HepG2 (cell line): ENCODE results near the gene MYO10. TPM values are rescaled to one million over a fixed set of nuclear protein-coding genes. Genes with fewer than 3 reads are reported as not detected.

Source experiments
- ATAC-seq: fragments of 200-7000 bp; cut with Tn5 transposase; 3 replicates; pipeline ENCODE4 v1.9.1; 2020; ENCODE audit warnings: mild to moderate bottlenecking, moderate library complexity
- BruUV-seq: library from RNA; stranded (reverse); fragments of 400-500 nt; replicated peaks from 2 replicates; lab custom pipeline; 2021; lab: Mats Ljungman, UMichigan
- CTCF ChIA-PET: fragments of 300-600 bp; formaldehyde crosslinking; extraction: SDS; loops from one replicate; lab custom pipeline; 2021; ENCODE audit warnings: low total read pairs, inconsistent platforms, low intra/inter-chr PET ratio; lab: Yijun Ruan, JAX
- POLR2A ChIA-PET: fragments of 350-600 bp; sonication (Branson Sonifier 250); formaldehyde crosslinking; loops from one replicate; lab custom pipeline; 2020; ENCODE audit warnings: antibody characterized with exemption, inconsistent platforms; lab: Yijun Ruan, JAX
- DNase-seq: peaks from one replicate; pipeline ENCODE4 v3.0.0-alpha.2; 2015; ENCODE audit warnings: low spot score
- FAIRE-seq: peaks from 3 replicates; lab custom pipeline; 2011; peaks lifted over from hg19 to GRCh38; lab: Jason Lieb, UNC
- H2AFZ ChIP-seq: one replicate; pipeline ENCODE4 v1.6.1; 2011; ENCODE audit warnings: low read length, inconsistent platforms
- H3K27ac ChIP-seq: fragments of 300-600 bp; 3 replicates; pipeline ENCODE4 v1.8.0; 2011; ENCODE audit warnings: mixed run types, mild to moderate bottlenecking, mixed read lengths, low read length, inconsistent platforms; ENCODE audit not compliant: insufficient read depth; ENCODE audit errors: extremely low read length
- H3K27me3 ChIP-seq, 2 experiments: fragments of 200-600 bp in 1 of 2; 2 replicates in 1 of 2; 3 replicates in 1 of 2; pipeline versions ENCODE4 v1.6.0 to v1.8.0; 2011; ENCODE audit warnings: low read length in 2 of 2, mild to moderate bottlenecking in 2 of 2, moderate library complexity in 2 of 2, inconsistent platforms in 1 of 2; ENCODE audit not compliant: insufficient read depth in 2 of 2, control insufficient read depth in 1 of 2
- H3K36me3 ChIP-seq, 2 experiments: fragments of 200-600 bp in 1 of 2; replicated peaks in 1 of 2; 2 replicates in 1 of 2; 3 replicates in 1 of 2; pipeline versions ENCODE4 v1.5.1 to v1.8.0; 2011; ENCODE audit warnings: low read length in 2 of 2, inconsistent platforms in 1 of 2; ENCODE audit not compliant: insufficient read depth in 2 of 2, control insufficient read depth in 1 of 2
- H3K4me1 ChIP-seq: 2 replicates; pipeline ENCODE4 v1.5.1; 2012; ENCODE audit warnings: low read length, inconsistent platforms; ENCODE audit not compliant: insufficient read depth
- H3K4me2 ChIP-seq: 2 replicates; pipeline ENCODE4 v1.6.0; 2011; ENCODE audit warnings: low read depth, low read length, inconsistent platforms
- H3K4me3 ChIP-seq, 3 experiments: fragments of 200-600 bp in 1 of 3; sonication (generic), shearing (Covaris generic) in 1 of 3; replicated peaks in 1 of 3; 2 replicates each; pipeline ENCODE4 v1.5.1; 2011 to 2016; ENCODE audit warnings: low read length in 3 of 3, inconsistent platforms in 2 of 3, low read depth in 2 of 3, mild to moderate bottlenecking in 2 of 3, control low read depth in 1 of 3, mixed read lengths in 1 of 3; ENCODE audit not compliant: insufficient read depth in 1 of 3
- H3K79me2 ChIP-seq: one replicate; pipeline ENCODE4 v1.6.1; 2011; ENCODE audit warnings: low read length, inconsistent platforms; ENCODE audit not compliant: insufficient read depth
- H3K9ac ChIP-seq: 2 replicates; pipeline ENCODE4 v1.6.0; 2011; ENCODE audit warnings: mild to moderate bottlenecking, low read depth, low read length, inconsistent platforms; ENCODE audit not compliant: insufficient read depth
- H3K9me3 ChIP-seq: 2 replicates; pipeline ENCODE4 v1.5.1; 2012; ENCODE audit warnings: mild to moderate bottlenecking, low read length
- H4K20me1 ChIP-seq: 2 replicates; pipeline ENCODE4 v1.6.0; 2011; ENCODE audit warnings: inconsistent platforms, mild to moderate bottlenecking, low read length, moderate library complexity; ENCODE audit not compliant: insufficient read depth
- BATF2 ChIP-seq: sonication (generic); formaldehyde crosslinking; IDR thresholded peaks from 2 replicates; pipeline ENCODE4 v1.8.0; 2022; ENCODE audit warnings: mild to moderate bottlenecking, missing genetic modification reagents, moderate library complexity
- FLYWCH1 ChIP-seq: sonication (generic); formaldehyde crosslinking; IDR thresholded peaks from 2 replicates; pipeline ENCODE4 v1.8.1; 2023; ENCODE audit warnings: mild to moderate bottlenecking, missing genetic modification reagents
- MIER2 ChIP-seq: IDR thresholded peaks from 2 replicates; pipeline ENCODE4 v1.6.1; 2016; ENCODE audit warnings: missing biosample characterization, missing genetic modification reagents
- NCOA1 ChIP-seq: sonication (generic); formaldehyde crosslinking; IDR thresholded peaks from 2 replicates; pipeline ENCODE4 v1.9.0; 2021; ENCODE audit warnings: missing genetic modification reagents
- PPARG ChIP-seq: conservative IDR thresholded peaks from 2 replicates; pipeline ENCODE4 v1.6.1; 2016; ENCODE audit warnings: missing biosample characterization, missing genetic modification reagents
- SIX1 ChIP-seq: sonication (generic); formaldehyde crosslinking; IDR thresholded peaks from 2 replicates; pipeline ENCODE4 v1.4.0; 2020; ENCODE audit warnings: missing genetic modification reagents, borderline replicate concordance
- SMAD3 ChIP-seq: sonication (generic); formaldehyde crosslinking; IDR thresholded peaks from 2 replicates; pipeline ENCODE4 v1.4.0; 2020; ENCODE audit warnings: missing genetic modification reagents
- ZKSCAN1 ChIP-seq: fragments of 150-350 bp; IDR thresholded peaks from 2 replicates; pipeline ENCODE4 v1.6.1; 2014; ENCODE audit warnings: low read length
- ZNF292 ChIP-seq: sonication (generic); formaldehyde crosslinking; IDR thresholded peaks from 2 replicates; pipeline ENCODE4 v1.8.1; 2022; ENCODE audit warnings: mild to moderate bottlenecking, low read depth, missing genetic modification reagents, borderline replicate concordance
- ZNF816 ChIP-seq: sonication (generic); formaldehyde crosslinking; IDR thresholded peaks from 2 replicates; pipeline ENCODE4 v1.8.0; 2022; ENCODE audit warnings: missing genetic modification reagents, mild to moderate bottlenecking, borderline replicate concordance
- WGBS: methylation state at CpG from one replicate; pipeline ENCODE4 v1.1.6; 2017; ENCODE audit warnings: low lambda C conversion rate; 5-methylcytosine and 5-hydroxymethylcytosine counted together
- in situ Hi-C: cut with HindIII; loops from 2 replicates; pipeline ENCODE4 v1.10.0; 2017; ENCODE audit warnings: low pct_unique_long_range_greater_than_20kb; ENCODE audit not compliant: extremely low pct_ligation_motif_present
- intact Hi-C: fragments of 100-400 bp; cut with micrococcal nuclease; formaldehyde crosslinking; loops from one replicate; pipeline ENCODE4 v1.10.0; 2022; ENCODE audit not compliant: unreplicated experiment
- polyA plus RNA-seq, 8 experiments: library from polyadenylated mRNA; depleted of rRNA in 3 of 8; stranded (reverse) in 7 of 8; unstranded in 1 of 8; fragments of >200 nt; fragmentation: Illumina TruSeq in 4 of 8; extraction: Trizol in 4 of 8; gene quantifications; 2 replicates each; pipeline versions ENCODE4 v1.2.1 to v1.2.3, GENCODE V29; 2011 to 2016; ENCODE audit warnings: low read depth in 4 of 8, missing spikeins in 1 of 8, mixed read lengths in 1 of 8; ENCODE audit not compliant: insufficient read depth in 1 of 8
- total RNA-seq, 5 experiments: library from RNA; depleted of rRNA; stranded (reverse); fragments of >200 nt; fragmentation: Illumina TruSeq; extraction: Trizol; gene quantifications; 2 replicates each; pipeline ENCODE4 v1.2.3, GENCODE V29; 2016; ENCODE audit warnings: low read depth in 1 of 5
- TF ChIP-seq, protein P1 (sequence below): sonication (generic); formaldehyde crosslinking; conservative IDR thresholded peaks from 2 replicates; pipeline ENCODE4 v1.8.0; 2022; ENCODE audit warnings: low read depth, missing genetic modification reagents
- TF ChIP-seq, protein P2 (sequence below), 2 experiments: IDR thresholded peaks; 2 replicates each; pipeline ENCODE4 v1.6.1; 2011 to 2012; ENCODE audit warnings: low read length in 2 of 2, borderline replicate concordance in 1 of 2, low read depth in 1 of 2, mild to moderate bottlenecking in 1 of 2, moderate library complexity in 1 of 2
- TF ChIP-seq, protein P3 (sequence below): sonication (generic); formaldehyde crosslinking; IDR thresholded peaks from 2 replicates; pipeline ENCODE4 v1.4.0; 2020; ENCODE audit warnings: missing genetic modification reagents

MYO10 gene
- total and polyA plus RNA-seq, 2 of the 13 experiments (the other 11 are each of a cell fraction or from before 2014, with no cell fraction given): 4.5 to 14.0 TPM

DNA sequence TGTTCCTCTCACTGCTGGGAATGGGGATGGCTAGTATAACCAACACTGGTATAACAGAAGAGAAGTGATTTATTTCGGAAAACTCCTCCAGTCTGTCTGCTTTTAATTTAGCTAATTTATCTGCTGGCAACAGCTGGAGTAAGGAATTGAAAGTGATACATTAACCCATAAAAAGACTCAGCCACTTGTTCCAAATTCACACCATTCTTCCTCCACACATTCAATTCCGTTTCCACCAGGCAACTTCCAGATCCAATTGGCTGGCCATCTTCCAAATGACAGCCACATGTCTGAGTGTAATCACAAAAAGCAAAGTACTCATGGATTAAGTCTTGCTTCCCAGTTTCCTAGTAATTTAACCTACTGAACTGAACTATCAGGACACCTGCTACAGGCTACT lies 242.2 kb downstream of the MYO10 start:
- intact Hi-C loops: no loop called here
- H3K4me1 ChIP-seq: no peaks in the 10 kb centered on the region
- no peak for DNase-seq
- no peaks in the 10 kb centered on the region for H3K9me3 ChIP-seq
- no peak overlapping the region for H3K27ac ChIP-seq
- in situ Hi-C loops: no loop called here
- no peak overlapping the region for H3K4me3 ChIP-seq
- ChIA-PET CTCF (no interaction called here), POLR2A (no interaction called here)
- peaks cover 12 to 52% of the 10 kb centered on the region in 2 experiments for H3K36me3 ChIP-seq
- FAIRE-seq: no peak
- no peak overlapping the region for H2AFZ ChIP-seq
- H3K79me2 ChIP-seq: no peaks in the 10 kb centered on the region
- no TSS peak for BruUV-seq
- no peaks in the 10 kb centered on the region for H3K27me3 ChIP-seq
- 0 out of 2 replicates have a peak, but pooled peaks cover 5% of the 10 kb centered on the region for H4K20me1 ChIP-seq
- no peak overlapping the region for H3K9ac ChIP-seq
- no peak for ATAC-seq
- WGBS: 98% methylated on average over 2 of the region's 2 CpGs
- no peak overlapping the region for H3K4me2 ChIP-seq
- TF ChIP-seq PPARG (no peak), SIX1 (no peak), MIER2 (no peak), NCOA1 (no peak), ZKSCAN1 (no peak), ZNF816 (CRISPR knock-in tag) (no peak), FLYWCH1 (no peak), BATF2 (no peak), ZNF292 (no peak), SMAD3 (CRISPR knock-in tag) (no peak)
- TF ChIP-seq, protein P1, sequence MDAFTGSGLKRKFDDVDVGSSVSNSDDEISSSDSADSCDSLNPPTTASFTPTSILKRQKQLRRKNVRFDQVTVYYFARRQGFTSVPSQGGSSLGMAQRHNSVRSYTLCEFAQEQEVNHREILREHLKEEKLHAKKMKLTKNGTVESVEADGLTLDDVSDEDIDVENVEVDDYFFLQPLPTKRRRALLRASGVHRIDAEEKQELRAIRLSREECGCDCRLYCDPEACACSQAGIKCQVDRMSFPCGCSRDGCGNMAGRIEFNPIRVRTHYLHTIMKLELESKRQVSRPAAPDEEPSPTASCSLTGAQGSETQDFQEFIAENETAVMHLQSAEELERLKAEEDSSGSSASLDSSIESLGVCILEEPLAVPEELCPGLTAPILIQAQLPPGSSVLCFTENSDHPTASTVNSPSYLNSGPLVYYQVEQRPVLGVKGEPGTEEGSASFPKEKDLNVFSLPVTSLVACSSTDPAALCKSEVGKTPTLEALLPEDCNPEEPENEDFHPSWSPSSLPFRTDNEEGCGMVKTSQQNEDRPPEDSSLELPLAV (CRISPR knock-in tag): no peak
- TF ChIP-seq, protein P2, sequence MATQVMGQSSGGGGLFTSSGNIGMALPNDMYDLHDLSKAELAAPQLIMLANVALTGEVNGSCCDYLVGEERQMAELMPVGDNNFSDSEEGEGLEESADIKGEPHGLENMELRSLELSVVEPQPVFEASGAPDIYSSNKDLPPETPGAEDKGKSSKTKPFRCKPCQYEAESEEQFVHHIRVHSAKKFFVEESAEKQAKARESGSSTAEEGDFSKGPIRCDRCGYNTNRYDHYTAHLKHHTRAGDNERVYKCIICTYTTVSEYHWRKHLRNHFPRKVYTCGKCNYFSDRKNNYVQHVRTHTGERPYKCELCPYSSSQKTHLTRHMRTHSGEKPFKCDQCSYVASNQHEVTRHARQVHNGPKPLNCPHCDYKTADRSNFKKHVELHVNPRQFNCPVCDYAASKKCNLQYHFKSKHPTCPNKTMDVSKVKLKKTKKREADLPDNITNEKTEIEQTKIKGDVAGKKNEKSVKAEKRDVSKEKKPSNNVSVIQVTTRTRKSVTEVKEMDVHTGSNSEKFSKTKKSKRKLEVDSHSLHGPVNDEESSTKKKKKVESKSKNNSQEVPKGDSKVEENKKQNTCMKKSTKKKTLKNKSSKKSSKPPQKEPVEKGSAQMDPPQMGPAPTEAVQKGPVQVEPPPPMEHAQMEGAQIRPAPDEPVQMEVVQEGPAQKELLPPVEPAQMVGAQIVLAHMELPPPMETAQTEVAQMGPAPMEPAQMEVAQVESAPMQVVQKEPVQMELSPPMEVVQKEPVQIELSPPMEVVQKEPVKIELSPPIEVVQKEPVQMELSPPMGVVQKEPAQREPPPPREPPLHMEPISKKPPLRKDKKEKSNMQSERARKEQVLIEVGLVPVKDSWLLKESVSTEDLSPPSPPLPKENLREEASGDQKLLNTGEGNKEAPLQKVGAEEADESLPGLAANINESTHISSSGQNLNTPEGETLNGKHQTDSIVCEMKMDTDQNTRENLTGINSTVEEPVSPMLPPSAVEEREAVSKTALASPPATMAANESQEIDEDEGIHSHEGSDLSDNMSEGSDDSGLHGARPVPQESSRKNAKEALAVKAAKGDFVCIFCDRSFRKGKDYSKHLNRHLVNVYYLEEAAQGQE (IDR thresholded peaks at IDR 0.05; ENCODE audit: borderline replicate concordance in 1 of 2, low read depth in 1 of 2, low read length in 2 of 2): no peak
- TF ChIP-seq, protein P3, sequence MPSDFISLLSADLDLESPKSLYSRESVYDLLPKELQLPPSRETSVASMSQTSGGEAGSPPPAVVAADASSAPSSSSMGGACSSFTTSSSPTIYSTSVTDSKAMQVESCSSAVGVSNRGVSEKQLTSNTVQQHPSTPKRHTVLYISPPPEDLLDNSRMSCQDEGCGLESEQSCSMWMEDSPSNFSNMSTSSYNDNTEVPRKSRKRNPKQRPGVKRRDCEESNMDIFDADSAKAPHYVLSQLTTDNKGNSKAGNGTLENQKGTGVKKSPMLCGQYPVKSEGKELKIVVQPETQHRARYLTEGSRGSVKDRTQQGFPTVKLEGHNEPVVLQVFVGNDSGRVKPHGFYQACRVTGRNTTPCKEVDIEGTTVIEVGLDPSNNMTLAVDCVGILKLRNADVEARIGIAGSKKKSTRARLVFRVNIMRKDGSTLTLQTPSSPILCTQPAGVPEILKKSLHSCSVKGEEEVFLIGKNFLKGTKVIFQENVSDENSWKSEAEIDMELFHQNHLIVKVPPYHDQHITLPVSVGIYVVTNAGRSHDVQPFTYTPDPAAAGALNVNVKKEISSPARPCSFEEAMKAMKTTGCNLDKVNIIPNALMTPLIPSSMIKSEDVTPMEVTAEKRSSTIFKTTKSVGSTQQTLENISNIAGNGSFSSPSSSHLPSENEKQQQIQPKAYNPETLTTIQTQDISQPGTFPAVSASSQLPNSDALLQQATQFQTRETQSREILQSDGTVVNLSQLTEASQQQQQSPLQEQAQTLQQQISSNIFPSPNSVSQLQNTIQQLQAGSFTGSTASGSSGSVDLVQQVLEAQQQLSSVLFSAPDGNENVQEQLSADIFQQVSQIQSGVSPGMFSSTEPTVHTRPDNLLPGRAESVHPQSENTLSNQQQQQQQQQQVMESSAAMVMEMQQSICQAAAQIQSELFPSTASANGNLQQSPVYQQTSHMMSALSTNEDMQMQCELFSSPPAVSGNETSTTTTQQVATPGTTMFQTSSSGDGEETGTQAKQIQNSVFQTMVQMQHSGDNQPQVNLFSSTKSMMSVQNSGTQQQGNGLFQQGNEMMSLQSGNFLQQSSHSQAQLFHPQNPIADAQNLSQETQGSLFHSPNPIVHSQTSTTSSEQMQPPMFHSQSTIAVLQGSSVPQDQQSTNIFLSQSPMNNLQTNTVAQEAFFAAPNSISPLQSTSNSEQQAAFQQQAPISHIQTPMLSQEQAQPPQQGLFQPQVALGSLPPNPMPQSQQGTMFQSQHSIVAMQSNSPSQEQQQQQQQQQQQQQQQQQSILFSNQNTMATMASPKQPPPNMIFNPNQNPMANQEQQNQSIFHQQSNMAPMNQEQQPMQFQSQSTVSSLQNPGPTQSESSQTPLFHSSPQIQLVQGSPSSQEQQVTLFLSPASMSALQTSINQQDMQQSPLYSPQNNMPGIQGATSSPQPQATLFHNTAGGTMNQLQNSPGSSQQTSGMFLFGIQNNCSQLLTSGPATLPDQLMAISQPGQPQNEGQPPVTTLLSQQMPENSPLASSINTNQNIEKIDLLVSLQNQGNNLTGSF: no peak
